Upper lobe of left lung (tissue), 4 donors: ENCODE measurements around the gene MVB12B.

Experiments
- CTCF ChIP-seq, 6 experiments: fragments of 450-650 bp in 4 of 6; fragments of 200-600 bp in 2 of 6; sonication (generic) in 2 of 6; IDR thresholded peaks; one replicate each; pipeline ENCODE4 v1.5.1; 2016 to 2019; ENCODE audit warnings: antibody characterized with exemption in 6 of 6
- EP300 ChIP-seq, 4 donors: sonication (generic); formaldehyde crosslinking; IDR thresholded peaks; one replicate each; pipeline ENCODE4 v1.5.1; 2017; ENCODE audit warnings: antibody characterized with exemption in 4 of 4, control low read depth in 2 of 4
- POLR2A ChIP-seq, 4 donors: fragments of 450-650 bp; IDR thresholded peaks; one replicate each; pipeline ENCODE4 v1.5.1; 2016 to 2017; ENCODE audit warnings: antibody characterized with exemption in 4 of 4, mild to moderate bottlenecking in 2 of 4
- POLR2AphosphoS5 ChIP-seq, 2 donors: sonication (generic); formaldehyde crosslinking; IDR thresholded peaks; one replicate each; pipeline ENCODE4 v1.5.1; 2017; ENCODE audit warnings: antibody characterized with exemption in 2 of 2

GRCh38 chr9:126417684-126418083 is 91.1 kb downstream of the MVB12B start:
- TF ChIP-seq POLR2AphosphoS5 (IDR thresholded peaks at IDR 0.05), result no peak
- TF ChIP-seq CTCF (IDR thresholded peaks at IDR 0.05), result no peak
- no peak for TF ChIP-seq POLR2A (IDR thresholded peaks at IDR 0.05)
- no peak for TF ChIP-seq EP300 (IDR thresholded peaks at IDR 0.05)
